BLaER1 treated with 17β-estradiol and CSF1 and Interleukin-3, amounts not matched to agents 10 nM and 100 nM (cell line): ENCODE data around the gene RGSL1.

Experiments
- H3K27ac ChIP-seq, 11 experiments: shearing (Covaris generic); formaldehyde crosslinking; 2 replicates each; pipeline ENCODE4 v1.8.1; 2022
- H3K27me3 ChIP-seq, 11 experiments: shearing (Covaris generic); formaldehyde crosslinking; 2 replicates each; pipeline ENCODE4 v1.8.1; 2022
- H3K36me3 ChIP-seq, 11 experiments: shearing (Covaris generic); formaldehyde crosslinking; 2 replicates each; pipeline ENCODE4 v1.8.1; 2022
- H3K4me1 ChIP-seq, 10 experiments: shearing (Covaris generic); formaldehyde crosslinking; 2 replicates each; pipeline ENCODE4 v1.8.1; 2022
- H3K4me2 ChIP-seq, 11 experiments: shearing (Covaris generic); formaldehyde crosslinking; 2 replicates each; pipeline ENCODE4 v1.8.1; 2022
- H3K4me3 ChIP-seq, 10 experiments: shearing (Covaris generic); formaldehyde crosslinking; 2 replicates each; pipeline ENCODE4 v1.8.1; 2022
- H3K9ac ChIP-seq, 11 experiments: shearing (Covaris generic); formaldehyde crosslinking; 2 replicates each; pipeline ENCODE4 v1.8.1; 2022
- H3K9me3 ChIP-seq, 11 experiments: shearing (Covaris generic); formaldehyde crosslinking; replicated peaks in 1 of 11; 2 replicates each; pipeline ENCODE4 v1.8.1; 2022
- H4K20me1 ChIP-seq, 11 experiments: shearing (Covaris generic); formaldehyde crosslinking; 2 replicates each; pipeline ENCODE4 v1.8.1; 2022
- Cebpa-rat ChIP-seq, 11 experiments: shearing (Covaris generic); IDR thresholded peaks; 2 replicates each; pipeline ENCODE4 v1.8.1; 2022

Gene RGSL1

DNA sequence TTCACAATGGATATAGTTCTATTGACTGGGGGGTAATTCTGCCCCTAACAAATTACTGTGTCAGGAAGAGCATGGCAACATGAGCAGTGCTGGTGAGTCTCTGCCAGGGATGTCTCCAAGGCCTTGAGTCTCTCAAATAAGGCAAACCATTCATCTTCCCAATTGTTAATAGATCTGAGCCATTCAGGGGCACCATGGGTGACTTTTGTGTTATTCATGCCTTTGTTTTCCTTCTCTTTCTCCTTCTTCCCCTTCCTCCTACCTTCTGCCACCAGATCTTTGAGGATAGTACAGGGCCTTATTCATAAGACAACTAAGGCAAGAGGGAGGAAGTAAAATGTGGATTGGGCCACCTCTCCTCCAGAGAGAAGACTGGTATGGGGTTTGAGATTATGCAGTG, at the start of gene RGSL1:
Gene RGSL1, plus strand, starts transcription at position 60 of the 400 bp plus-strand sequence. Its CDS starts 20 bp downstream, at position 80.
- Histone ChIP-seq H3K36me3 (no peaks in the 10 kb centered on the region), H3K9me3 (no peaks in the 10 kb centered on the region), H3K27ac (no peak within 1 kb of the TSS), H3K4me2 (no peak within 1 kb of the TSS), H3K4me1 (peaks cover 0 to 14% (median 11%) of the 10 kb centered on the region in 10 experiments; a peak in 15 of 20 replicates), H3K9ac (no peak within 1 kb of the TSS), H3K4me3 (no peak within 1 kb of the TSS), H4K20me1 (no peaks in the 10 kb centered on the region), H3K27me3 (no peaks in the 10 kb centered on the region)
- TF ChIP-seq Cebpa-rat (IDR thresholded peaks at IDR 0.05): no peak

DNA sequence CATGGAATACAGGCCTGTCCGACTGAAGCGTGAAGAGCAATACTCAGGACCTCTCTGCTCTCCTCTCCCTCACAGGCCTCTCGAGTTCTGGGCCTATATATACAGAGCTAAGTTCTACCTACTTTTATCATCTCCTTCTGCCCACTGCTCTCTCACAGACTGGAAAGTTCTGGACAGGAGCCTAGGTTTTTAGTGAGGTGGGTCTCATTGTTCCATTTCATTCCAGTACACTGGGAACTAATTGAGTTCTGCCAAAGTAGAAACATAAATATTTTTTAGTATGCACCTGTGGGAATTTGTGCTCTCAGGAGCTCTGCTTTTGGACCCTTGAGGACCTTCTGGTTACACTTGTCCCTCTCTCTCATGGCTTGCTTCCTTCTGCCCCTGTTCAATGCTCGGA, 49.4 kb upstream of the RGSL1 start, which contains the start of gene TEDDM1:
Gene TEDDM1, minus strand, starts transcription at position 101 of the 400 bp plus-strand sequence. CDS start 182 bp downstream, outside the sequence.
- H3K27me3 ChIP-seq: no peaks in the 10 kb centered on the region

DNA sequence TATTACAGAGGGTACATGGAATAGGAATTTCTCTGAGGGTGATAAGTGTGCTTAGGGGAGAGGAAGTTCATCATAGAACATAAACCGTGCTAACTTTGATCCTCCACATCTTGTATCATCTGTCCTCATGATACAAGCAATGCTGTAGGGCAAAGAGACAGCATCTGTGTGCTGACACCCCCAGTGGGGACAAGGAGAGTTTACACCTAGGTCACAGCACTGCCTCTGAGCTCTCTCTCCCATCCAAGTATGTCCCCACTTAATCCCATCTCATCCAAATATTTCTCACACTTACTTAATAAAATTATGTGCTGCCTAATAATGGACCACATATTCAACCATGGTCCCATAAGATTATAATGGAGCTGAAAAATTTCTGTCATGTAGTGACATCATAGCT, 45.2 kb upstream of the RGSL1 start:
- Histone ChIP-seq H3K27ac (no peak overlapping the region), H3K4me1 (peaks cover 0 to 27% (median 25%) of the 10 kb centered on the region in 10 experiments; a peak in 16 of 20 replicates), H3K9ac (no peak overlapping the region), H3K9me3 (peaks cover 6 to 10% (median 7%) of the 10 kb centered on the region in 11 experiments; a peak in 13 of 22 replicates), H3K36me3 (no peaks in the 10 kb centered on the region), H4K20me1 (no peaks in the 10 kb centered on the region), H3K4me2 (no peak overlapping the region), H3K4me3 (no peak overlapping the region), H3K27me3 (no peaks in the 10 kb centered on the region)
- no peak for TF ChIP-seq Cebpa-rat (IDR thresholded peaks at IDR 0.05)

More for the DNA sequence above, 49.4 kb upstream of the RGSL1 start, which contains the start of gene TEDDM1:
- Histone ChIP-seq H3K27ac (no peak within 1 kb of the TSS), H3K9me3 (peaks cover 1 to 6% (median 4%) of the 10 kb centered on the region in 11 experiments; a peak in 12 of 22 replicates), H3K4me3 (no peak within 1 kb of the TSS), H3K4me1 (peaks cover 13 to 26% (median 15%) of the 10 kb centered on the region in 10 experiments), H3K9ac (no peak within 1 kb of the TSS), H3K4me2 (no peak within 1 kb of the TSS), H3K36me3 (no peaks in the 10 kb centered on the region), H4K20me1 (no peaks in the 10 kb centered on the region)
- no peak for TF ChIP-seq Cebpa-rat (IDR thresholded peaks at IDR 0.05)

DNA sequence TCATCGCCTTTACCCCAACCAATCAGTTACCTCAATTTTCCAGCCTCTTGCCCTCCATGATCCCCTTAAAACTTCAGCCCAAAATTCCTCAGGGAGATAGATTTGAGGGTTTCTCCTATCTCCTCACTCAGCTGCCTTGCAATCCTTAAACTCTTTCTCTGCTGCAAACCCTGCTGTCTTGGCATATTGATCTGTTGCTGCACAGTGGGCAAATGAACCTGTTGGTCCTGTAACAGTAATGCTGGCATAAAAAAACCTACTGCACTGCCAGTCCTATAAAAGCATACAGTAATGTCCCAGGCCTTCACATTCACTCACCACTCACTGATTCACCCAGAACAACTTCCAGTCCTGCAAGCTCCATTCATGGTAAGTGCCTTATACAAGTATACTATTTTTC, 44.4 kb upstream of the RGSL1 start:
- H3K4me3 ChIP-seq: no peak overlapping the region
- peaks cover 0 to 28% (median 25%) of the 10 kb centered on the region in 10 experiments; a peak in 16 of 20 replicates for H3K4me1 ChIP-seq
- H3K9ac ChIP-seq: no peak overlapping the region
- no peaks in the 10 kb centered on the region for H3K27me3 ChIP-seq
- H3K4me2 ChIP-seq: no peak overlapping the region
- H3K36me3 ChIP-seq: no peaks in the 10 kb centered on the region
- peaks cover 6 to 10% (median 7%) of the 10 kb centered on the region in 11 experiments; a peak in 13 of 22 replicates for H3K9me3 ChIP-seq
- no peak for TF ChIP-seq Cebpa-rat (IDR thresholded peaks at IDR 0.05)
- H4K20me1 ChIP-seq: no peaks in the 10 kb centered on the region
- no peak overlapping the region for H3K27ac ChIP-seq

DNA sequence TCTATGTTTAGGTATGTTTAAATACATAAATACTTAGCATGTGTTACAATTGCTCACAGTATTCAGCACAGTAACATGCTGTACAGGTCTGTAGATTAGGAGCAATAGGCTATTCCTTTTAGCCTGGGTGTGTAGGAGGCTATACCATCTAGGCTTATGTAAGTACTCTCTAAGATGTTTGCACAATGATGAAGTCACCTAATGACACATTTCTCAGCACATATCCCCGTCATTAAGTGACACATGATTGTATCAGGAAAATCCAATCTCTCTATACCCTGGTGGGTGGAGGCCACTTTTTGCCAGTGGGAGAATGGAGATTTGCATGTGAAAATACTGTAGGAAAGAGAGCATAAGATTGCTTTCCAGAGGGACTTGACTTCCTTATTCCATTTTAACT, 43.9 kb upstream of the RGSL1 start:
- Histone ChIP-seq H3K27ac (no peak overlapping the region), H3K9me3 (peaks cover 6 to 10% (median 7%) of the 10 kb centered on the region in 11 experiments; a peak in 13 of 22 replicates), H3K27me3 (no peaks in the 10 kb centered on the region), H3K4me1 (peaks cover 0 to 32% (median 25%) of the 10 kb centered on the region in 10 experiments; a peak in 16 of 20 replicates), H3K4me3 (no peak overlapping the region), H3K36me3 (no peaks in the 10 kb centered on the region), H3K9ac (no peak overlapping the region), H4K20me1 (no peaks in the 10 kb centered on the region), H3K4me2 (no peak overlapping the region)
- TF ChIP-seq Cebpa-rat (IDR thresholded peaks at IDR 0.05): no peak

DNA sequence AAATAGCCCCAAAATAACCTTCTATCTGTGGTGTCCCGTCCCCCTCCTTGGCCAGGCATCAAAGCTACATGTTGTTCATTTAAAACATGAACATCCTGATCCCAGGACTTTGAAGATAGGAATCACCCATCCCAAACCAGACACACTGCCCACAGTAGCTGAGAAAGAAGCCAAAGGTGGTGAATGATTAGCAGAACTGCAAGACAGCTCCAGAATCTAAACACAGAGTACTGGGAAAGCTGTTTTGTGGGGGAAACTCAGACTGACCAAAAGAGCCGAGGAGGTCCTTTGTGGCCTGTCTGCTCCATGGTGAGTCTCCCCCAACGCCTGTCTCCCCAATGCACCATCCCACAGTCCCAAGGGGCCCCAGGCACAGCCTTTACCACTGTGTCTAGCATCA, 42.2 kb upstream of the RGSL1 start:
- Histone ChIP-seq H3K27me3 (no peaks in the 10 kb centered on the region), H3K4me2 (peak overlapping the region in 10 of 11 experiments; percentile 18 to 71 (median 63); a peak in 17 of 22 replicates), H3K36me3 (no peaks in the 10 kb centered on the region), H3K4me1 (peaks cover 0 to 33% (median 25%) of the 10 kb centered on the region in 10 experiments; a peak in 16 of 20 replicates), H3K9me3 (peaks cover 6 to 10% (median 7%) of the 10 kb centered on the region in 11 experiments; a peak in 13 of 22 replicates), H3K27ac (no peak overlapping the region), H4K20me1 (no peaks in the 10 kb centered on the region), H3K4me3 (no peak overlapping the region), H3K9ac (0 out of 22 replicates have a peak overlapping the region, but pooled peaks of 1 of the 11 experiments have one; percentile 4)
- no peak for TF ChIP-seq Cebpa-rat (IDR thresholded peaks at IDR 0.05)

DNA sequence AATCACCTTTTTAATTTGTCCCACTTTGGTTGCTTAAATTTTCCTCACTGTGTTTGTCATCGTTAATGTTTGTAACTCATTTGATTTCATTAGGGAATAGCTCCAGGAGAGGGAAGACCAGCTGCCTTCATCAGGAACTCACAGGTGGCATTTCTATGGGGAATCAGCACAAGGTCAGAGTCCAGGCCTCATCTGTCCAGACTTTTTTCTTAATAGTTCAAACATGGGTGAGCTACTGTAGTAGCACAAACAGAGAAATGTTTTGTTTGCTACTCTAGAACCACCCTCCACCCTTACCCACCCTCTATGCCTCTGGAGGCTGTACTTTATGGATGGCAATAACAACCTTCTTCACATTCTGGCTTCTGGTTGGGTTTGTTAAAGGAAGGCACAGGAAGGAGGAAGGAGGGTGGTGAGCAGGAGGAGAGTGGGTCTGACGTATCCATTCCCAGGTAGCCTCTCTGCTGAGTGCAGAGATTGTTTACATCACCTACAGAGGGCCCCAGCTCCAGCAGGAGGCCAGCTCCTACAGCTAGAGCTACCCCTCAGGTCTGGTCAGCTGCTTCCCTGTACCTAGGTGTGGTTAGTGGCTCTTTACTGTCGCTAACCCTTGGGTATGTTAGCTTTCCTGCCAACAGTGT, 41.4 kb upstream of the RGSL1 start:
- no peak overlapping the region for H3K4me3 ChIP-seq
- no peaks in the 10 kb centered on the region for H4K20me1 ChIP-seq
- no peaks in the 10 kb centered on the region for H3K27me3 ChIP-seq
- no peaks in the 10 kb centered on the region for H3K36me3 ChIP-seq
- H3K27ac ChIP-seq: peak overlapping the region in 1 of 11 experiments; percentile 3; a peak in 2 of 22 replicates
- H3K9ac ChIP-seq: no peak overlapping the region
- peaks cover 0 to 33% (median 25%) of the 10 kb centered on the region in 10 experiments; a peak in 16 of 20 replicates for H3K4me1 ChIP-seq
- H3K9me3 ChIP-seq: peaks cover 6 to 10% (median 7%) of the 10 kb centered on the region in 11 experiments; a peak in 13 of 22 replicates
- H3K4me2 ChIP-seq: peak overlapping the region in 9 of 11 experiments; percentile 43 to 71 (median 65); a peak in 18 of 22 replicates
- TF ChIP-seq Cebpa-rat (IDR thresholded peaks at IDR 0.05): no peak

DNA sequence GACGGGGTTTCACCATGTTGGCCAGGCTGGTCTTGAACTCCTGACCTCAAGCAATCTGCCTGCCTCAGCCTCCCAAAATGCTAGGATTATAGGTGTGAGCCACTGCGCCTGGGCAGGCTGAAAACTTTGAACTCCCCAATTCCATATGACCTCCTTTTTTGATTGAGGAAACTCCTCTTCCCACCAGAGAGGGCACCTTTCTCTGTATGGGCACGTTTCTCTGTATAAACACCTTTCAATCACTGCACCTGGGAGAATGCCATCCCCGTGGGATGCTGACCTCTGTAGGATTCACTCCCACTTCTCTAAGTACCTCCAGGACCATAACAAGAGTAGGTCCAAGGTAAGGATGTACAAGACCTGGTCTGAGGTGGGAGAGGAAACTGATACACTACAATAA, 39.8 kb upstream of the RGSL1 start:
- no peak for TF ChIP-seq Cebpa-rat (IDR thresholded peaks at IDR 0.05)
- H3K9me3 ChIP-seq: peaks cover 6 to 9% (median 6%) of the 10 kb centered on the region in 11 experiments; a peak in 13 of 22 replicates
- no peaks in the 10 kb centered on the region for H3K36me3 ChIP-seq
- H3K9ac ChIP-seq: no peak overlapping the region
- no peak overlapping the region for H3K4me3 ChIP-seq
- no peaks in the 10 kb centered on the region for H3K27me3 ChIP-seq
- no peak overlapping the region for H3K4me2 ChIP-seq
- H3K27ac ChIP-seq: no peak overlapping the region
- peaks cover 0 to 33% (median 25%) of the 10 kb centered on the region in 10 experiments; a peak in 16 of 20 replicates for H3K4me1 ChIP-seq
- no peaks in the 10 kb centered on the region for H4K20me1 ChIP-seq

DNA sequence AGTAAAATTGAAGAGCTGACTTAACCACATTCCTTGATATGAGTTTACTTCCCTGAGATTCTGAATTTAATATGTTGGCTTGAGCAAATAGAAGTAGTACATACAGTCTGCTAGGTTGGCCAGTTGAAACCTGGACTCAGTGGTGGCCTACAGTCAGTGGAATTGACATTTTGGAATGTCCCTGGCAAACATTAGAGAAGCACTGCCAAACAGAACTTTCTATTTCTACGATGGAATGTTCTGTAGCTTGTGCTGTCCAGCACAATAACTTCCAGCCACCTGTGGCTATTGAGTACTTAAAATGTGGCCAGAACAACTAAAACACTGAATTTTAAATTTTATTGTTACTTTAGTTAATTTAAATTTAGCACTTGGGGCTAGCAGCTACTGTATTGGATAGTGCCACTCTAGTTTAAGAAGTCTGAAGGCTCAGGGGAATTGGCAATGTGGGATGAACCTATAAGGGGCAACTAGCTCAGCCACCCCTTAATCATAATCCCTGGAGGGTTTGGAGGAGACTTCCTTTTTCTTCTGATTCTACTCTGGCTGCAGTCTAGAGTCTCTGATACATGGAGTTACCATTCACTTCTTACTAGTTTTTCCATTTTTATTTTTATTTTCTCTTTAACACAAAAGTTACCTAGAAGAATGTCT, 39.2 kb upstream of the RGSL1 start:
- Histone ChIP-seq H3K4me3 (no peak overlapping the region), H3K4me1 (peaks cover 0 to 33% (median 25%) of the 10 kb centered on the region in 10 experiments; a peak in 16 of 20 replicates), H3K9ac (no peak overlapping the region), H3K4me2 (0 out of 22 replicates have a peak overlapping the region, but pooled peaks of 1 of the 11 experiments have one; percentile 8), H3K27ac (no peak overlapping the region), H4K20me1 (no peaks in the 10 kb centered on the region), H3K9me3 (peaks cover 0 to 3% (median 2%) of the 10 kb centered on the region in 11 experiments; a peak in 7 of 22 replicates), H3K36me3 (no peaks in the 10 kb centered on the region), H3K27me3 (no peaks in the 10 kb centered on the region)
- TF ChIP-seq Cebpa-rat (IDR thresholded peaks at IDR 0.05): no peak
